CD4-positive, CD25-positive, alpha-beta regulatory T cell (primary cell): ENCODE results near the gene ATG4D. TPM values are rescaled to one million over a fixed set of nuclear protein-coding genes. Genes with fewer than 3 reads are reported as not detected.

Source experiments
- ATAC-seq, 2 donors: fragments of 150-1000 bp; cut with Tn5 transposase; one replicate each; pipeline ENCODE4 v1.10.0; 2021; ENCODE audit warnings: low read depth in 2 of 2, moderate number of reproducible peaks in 2 of 2, moderate library complexity in 1 of 2
- DNase-seq, 3 donors: peaks; one replicate each; pipeline versions ENCODE4 v3.0.0 to v3.0.0-alpha.2; 2012 to 2022; ENCODE audit warnings: mixed read lengths in 1 of 3
- H3K27ac ChIP-seq: one replicate; pipeline ENCODE4 v1.7.0; 2013; ENCODE audit warnings: mild to moderate bottlenecking, low read length; ENCODE audit not compliant: insufficient read depth, poor library complexity, severe bottlenecking
- H3K27me3 ChIP-seq: one replicate; pipeline ENCODE4 v1.7.0; 2013; ENCODE audit warnings: low read length; ENCODE audit not compliant: control insufficient read depth, insufficient read depth
- H3K36me3 ChIP-seq: one replicate; pipeline ENCODE4 v1.7.0; 2013; ENCODE audit warnings: mild to moderate bottlenecking, low read length, moderate library complexity; ENCODE audit not compliant: control insufficient read depth, insufficient read depth
- H3K4me1 ChIP-seq: 2 replicates; pipeline ENCODE4 v1.7.0; 2013; ENCODE audit warnings: mild to moderate bottlenecking, low read length; ENCODE audit not compliant: insufficient read depth, control insufficient read depth, poor library complexity, severe bottlenecking
- H3K4me3 ChIP-seq: one replicate; pipeline ENCODE4 v1.7.0; 2013; ENCODE audit warnings: low read depth, mild to moderate bottlenecking, low read length, moderate library complexity
- H3K9me3 ChIP-seq, 2 experiments: 1 replicate in 1 of 2; 2 replicates in 1 of 2; pipeline ENCODE4 v1.7.0; 2013; ENCODE audit warnings: low read length in 2 of 2, mild to moderate bottlenecking in 1 of 2, moderate library complexity in 1 of 2; ENCODE audit not compliant: control insufficient read depth in 2 of 2
- H3K27ac Mint-ChIP-seq, 3 donors: one replicate each; pipeline ENCODE4 v1.8.0; 2020 to 2022; ENCODE audit warnings: mild to moderate bottlenecking in 3 of 3, mixed read lengths in 3 of 3, moderate library complexity in 2 of 3
- H3K27me3 Mint-ChIP-seq: one replicate; pipeline ENCODE4 v1.8.0; 2022; ENCODE audit warnings: mild to moderate bottlenecking, mixed read lengths
- H3K36me3 Mint-ChIP-seq: one replicate; pipeline ENCODE4 v1.8.0; 2020; ENCODE audit warnings: mixed read lengths
- H3K4me1 Mint-ChIP-seq, 4 donors: one replicate each; pipeline ENCODE4 v1.8.0; 2020 to 2022; ENCODE audit warnings: mixed read lengths in 4 of 4, mild to moderate bottlenecking in 1 of 4
- H3K4me3 Mint-ChIP-seq, 4 donors: one replicate each; pipeline ENCODE4 v1.8.0; 2020 to 2022; ENCODE audit warnings: mild to moderate bottlenecking in 4 of 4, mixed read lengths in 4 of 4, moderate library complexity in 3 of 4
- H3K9me3 Mint-ChIP-seq, 7 donors: one replicate each; pipeline ENCODE4 v1.8.0; 2020 to 2022; ENCODE audit warnings: mixed read lengths in 7 of 7, mild to moderate bottlenecking in 3 of 7, moderate library complexity in 2 of 7
- polyA plus RNA-seq, 4 donors: library from polyadenylated mRNA; unstranded; fragments of 300-500 nt; fragmentation: Illumina TruSeq; gene quantifications; one replicate each; pipeline ENCODE4 v1.2.3, GENCODE V29; 2021
- total RNA-seq: library from RNA; stranded (reverse); gene quantifications from one replicate; pipeline ENCODE4 v1.2.3, GENCODE V29; 2022

Gene ATG4D
- total and polyA plus RNA-seq, 5 donors from 2014 or later = 14.0 to 62.4 (median 15.0) TPM

GRCh38 chr19:10516064-10516385 lies 27.7 kb upstream of the ATG4D start:
- H3K9me3 ChIP-seq = no peaks in the 10 kb centered on the region
- H3K36me3 ChIP-seq = no peaks in the 10 kb centered on the region
- H3K27ac ChIP-seq = no peak overlapping the region
- Mint-ChIP-seq H3K27ac (no peak overlapping the region), H3K4me3 (no peak overlapping the region), H3K4me1 (peaks cover 3 to 30% (median 13%) of the 10 kb centered on the region in 4 donors), H3K36me3 (peaks cover 3% of the 10 kb centered on the region), H3K9me3 (peaks cover 0 to 2% (median 0%) of the 10 kb centered on the region in 7 donors), H3K27me3 (peaks cover 64% of the 10 kb centered on the region)
- DNase-seq (no peak), ATAC-seq (no peak)
- H3K27me3 ChIP-seq = peaks cover 26% of the 10 kb centered on the region
- H3K4me3 ChIP-seq = no peak overlapping the region
- peaks cover 28% of the 10 kb centered on the region for H3K4me1 ChIP-seq

GRCh38 chr19:10516671-10517286 lies 26.9 kb upstream of the ATG4D start:
- no peak overlapping the region for H3K27ac Mint-ChIP-seq
- DNase-seq = no peak
- H3K4me3 Mint-ChIP-seq = peak overlapping the region in 3 of 4 donors; percentile 54 to 76 (median 71)
- H3K4me1 Mint-ChIP-seq = peaks cover 3 to 30% (median 13%) of the 10 kb centered on the region in 4 donors
- ATAC-seq = no peak
- H3K36me3 ChIP-seq = no peaks in the 10 kb centered on the region
- peaks cover 26% of the 10 kb centered on the region for H3K27me3 ChIP-seq
- H3K4me1 ChIP-seq = peaks cover 28% of the 10 kb centered on the region
- H3K9me3 ChIP-seq = no peaks in the 10 kb centered on the region
- H3K27me3 Mint-ChIP-seq = peaks cover 62% of the 10 kb centered on the region
- H3K9me3 Mint-ChIP-seq = peaks cover 0 to 2% (median 0%) of the 10 kb centered on the region in 7 donors
- H3K27ac ChIP-seq = no peak overlapping the region
- H3K4me3 ChIP-seq = no peak overlapping the region
- peaks cover 3% of the 10 kb centered on the region for H3K36me3 Mint-ChIP-seq

DNA sequence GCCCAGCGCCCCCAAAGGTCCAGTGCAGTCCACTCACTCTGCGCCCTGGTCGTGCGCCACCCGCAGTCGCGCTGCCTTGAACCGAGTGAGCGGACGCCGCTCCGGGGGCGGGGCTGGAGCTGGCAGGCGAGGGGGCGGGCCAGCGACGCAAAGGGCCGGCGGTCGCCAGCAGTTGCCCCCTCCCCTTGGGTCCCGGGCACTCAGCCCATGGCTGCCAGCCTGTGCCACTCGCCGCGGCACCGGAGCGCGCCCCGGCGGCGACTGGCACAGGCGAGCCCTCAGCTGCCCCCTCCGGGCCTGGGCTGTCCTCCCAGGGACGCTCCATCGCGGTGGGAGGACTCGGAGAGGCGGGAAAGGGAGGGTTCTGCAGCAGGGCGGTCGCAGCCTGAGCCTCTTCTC lies 26.3 kb upstream of the ATG4D start, which contains the start of gene S1PR5:
TSS of gene S1PR5 (minus strand) at position 87 of the 399 bp plus-strand sequence. CDS start 2,436 bp downstream, outside the sequence.
- H3K27ac ChIP-seq = no peak within 1 kb of the TSS
- no peak within 1 kb of the TSS for H3K27ac Mint-ChIP-seq
- DNase-seq = no peak
- peaks cover 3 to 30% (median 13%) of the 10 kb centered on the region in 4 donors for H3K4me1 Mint-ChIP-seq
- H3K36me3 ChIP-seq = no peaks in the 10 kb centered on the region
- peaks cover 3% of the 10 kb centered on the region for H3K36me3 Mint-ChIP-seq
- H3K4me1 ChIP-seq = peaks cover 28% of the 10 kb centered on the region
- H3K27me3 ChIP-seq = peaks cover 26% of the 10 kb centered on the region
- H3K27me3 Mint-ChIP-seq = peaks cover 67% of the 10 kb centered on the region
- H3K4me3 ChIP-seq = no peak within 1 kb of the TSS
- no peaks in the 10 kb centered on the region for H3K9me3 ChIP-seq
- H3K4me3 Mint-ChIP-seq = peak within 1 kb of the TSS; percentile 56 to 79 (median 74)
- ATAC-seq = no peak
- peaks cover 0 to 2% (median 0%) of the 10 kb centered on the region in 7 donors for H3K9me3 Mint-ChIP-seq

- ATAC-seq (peak; percentile 17 to 31), DNase-seq (no peak)
- H3K27me3 ChIP-seq = peaks cover 23% of the 10 kb centered on the region
- Mint-ChIP-seq H3K27me3 (peaks cover 62% of the 10 kb centered on the region), H3K4me3 (peak overlapping the region; percentile 44 to 79 (median 54)), H3K27ac (no peak overlapping the region), H3K36me3 (peaks cover 3% of the 10 kb centered on the region), H3K4me1 (peaks cover 3 to 30% (median 13%) of the 10 kb centered on the region in 4 donors), H3K9me3 (peaks cover 0 to 2% (median 0%) of the 10 kb centered on the region in 7 donors)
- peaks cover 28% of the 10 kb centered on the region for H3K4me1 ChIP-seq
- no peaks in the 10 kb centered on the region for H3K36me3 ChIP-seq
- H3K9me3 ChIP-seq = no peaks in the 10 kb centered on the region
- no peak overlapping the region for H3K4me3 ChIP-seq
- H3K27ac ChIP-seq = no peak overlapping the region
Measured at GRCh38 chr19:10517760-10518443, 25.8 kb upstream of the ATG4D start.

DNA sequence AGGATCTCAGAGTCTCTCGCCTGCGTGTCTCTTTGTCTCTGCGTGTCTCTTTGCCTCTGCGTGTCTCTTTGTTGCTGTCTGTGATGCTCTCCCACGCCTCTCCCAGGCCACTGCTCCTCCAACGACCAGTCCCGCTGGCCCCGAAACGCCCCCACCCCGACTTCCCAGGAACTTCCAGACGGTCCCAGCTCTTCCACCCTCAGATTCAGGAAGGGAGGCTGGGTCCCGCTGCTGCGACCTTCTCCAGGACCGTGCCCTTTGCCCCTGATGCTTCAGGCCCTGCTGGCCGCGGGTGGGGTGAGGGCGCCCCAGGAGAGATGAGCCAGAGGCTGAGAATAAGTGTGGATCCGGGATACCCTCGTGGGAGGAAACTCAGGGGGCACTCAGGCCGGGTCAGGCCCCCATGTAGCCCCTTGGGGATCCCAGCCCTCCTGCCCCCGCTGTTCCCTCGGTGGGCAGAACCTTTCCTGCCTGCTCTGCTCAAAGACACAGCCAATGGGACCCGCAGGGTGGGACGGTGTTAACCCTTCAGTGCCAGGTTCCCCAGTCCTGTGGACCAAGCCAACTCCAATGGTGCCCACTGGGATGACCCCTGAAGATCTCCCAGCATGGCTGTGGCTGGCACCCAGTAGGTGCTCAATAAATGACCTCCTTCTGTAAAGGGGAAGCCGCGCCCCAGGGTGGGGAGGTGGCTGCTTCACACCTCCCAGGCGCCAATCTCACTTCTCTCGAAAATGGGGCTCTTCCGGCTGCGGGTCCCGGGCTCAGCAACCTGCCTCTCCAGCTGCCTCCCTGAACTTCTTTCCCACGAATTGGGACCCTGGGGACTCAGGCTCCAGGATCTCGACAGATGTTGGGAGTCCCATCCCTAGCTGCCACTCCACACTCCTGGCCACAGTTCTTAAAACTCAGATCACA lies 25.0 kb upstream of the ATG4D start:
- Mint-ChIP-seq H3K4me1 (peaks cover 3 to 23% (median 13%) of the 10 kb centered on the region in 4 donors), H3K4me3 (peak overlapping the region in 3 of 4 donors; percentile 52 to 79 (median 67)), H3K9me3 (peaks cover 0 to 2% (median 0%) of the 10 kb centered on the region in 7 donors), H3K36me3 (peaks cover 3% of the 10 kb centered on the region), H3K27ac (no peak overlapping the region), H3K27me3 (peaks cover 59% of the 10 kb centered on the region)
- no peak overlapping the region for H3K27ac ChIP-seq
- peaks cover 28% of the 10 kb centered on the region for H3K4me1 ChIP-seq
- ATAC-seq (no peak), DNase-seq (no peak)
- no peak overlapping the region for H3K4me3 ChIP-seq
- no peaks in the 10 kb centered on the region for H3K36me3 ChIP-seq
- peaks cover 17% of the 10 kb centered on the region for H3K27me3 ChIP-seq
- H3K9me3 ChIP-seq = no peaks in the 10 kb centered on the region

GRCh38 chr19:10519421-10519820 lies 24.3 kb upstream of the ATG4D start:
- Histone ChIP-seq H3K27me3 (peaks cover 17% of the 10 kb centered on the region), H3K36me3 (no peaks in the 10 kb centered on the region), H3K4me3 (no peak overlapping the region), H3K4me1 (peaks cover 25% of the 10 kb centered on the region), H3K27ac (no peak overlapping the region), H3K9me3 (no peaks in the 10 kb centered on the region)
- Mint-ChIP-seq H3K27me3 (peaks cover 63% of the 10 kb centered on the region), H3K9me3 (peaks cover 0 to 2% (median 0%) of the 10 kb centered on the region in 7 donors), H3K27ac (no peak overlapping the region), H3K36me3 (peaks cover 3% of the 10 kb centered on the region), H3K4me3 (peak overlapping the region in 1 of 4 donors; percentile 23), H3K4me1 (peaks cover 3 to 22% (median 12%) of the 10 kb centered on the region in 4 donors)
- DNase-seq = no peak
- no peak for ATAC-seq

DNA sequence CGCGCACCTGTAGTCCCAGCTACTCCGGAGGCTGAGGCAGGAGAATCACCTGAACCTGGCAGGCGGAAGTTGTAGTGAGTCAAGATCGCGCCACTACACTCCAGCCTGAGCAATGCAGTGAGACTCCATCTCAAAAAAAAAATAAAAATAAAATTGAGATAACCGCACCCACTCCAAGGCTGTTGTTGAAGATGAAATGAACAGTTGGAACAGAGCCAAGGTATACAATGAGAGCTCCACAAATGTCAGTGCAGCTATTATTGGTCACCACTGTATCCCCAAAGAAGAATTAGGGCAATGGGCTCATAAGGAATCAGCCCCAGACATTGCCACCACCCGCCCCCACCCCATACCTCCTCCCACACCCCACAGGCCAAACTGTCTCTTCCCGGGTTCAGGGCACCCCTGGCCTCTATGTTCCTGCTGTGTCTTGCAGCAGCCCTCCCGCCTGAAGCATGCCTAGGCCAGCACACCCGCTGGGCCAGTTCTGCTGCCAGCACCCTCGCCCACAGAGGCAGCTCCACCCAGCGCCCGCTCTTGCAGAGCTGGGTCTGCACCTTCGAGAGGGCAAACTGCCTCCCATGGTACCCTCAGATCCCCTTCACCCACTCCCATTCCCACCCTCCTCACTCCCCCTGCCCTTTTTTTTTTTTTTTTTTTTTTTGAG lies 22.9 kb upstream of the ATG4D start:
- Mint-ChIP-seq H3K4me1 (peaks cover 3 to 22% (median 12%) of the 10 kb centered on the region in 4 donors), H3K4me3 (no peak overlapping the region), H3K9me3 (peaks cover 0 to 2% (median 0%) of the 10 kb centered on the region in 7 donors), H3K27me3 (peaks cover 56% of the 10 kb centered on the region), H3K27ac (peak overlapping the region in 1 of 3 donors; percentile 5), H3K36me3 (peaks cover 3% of the 10 kb centered on the region)
- H3K9me3 ChIP-seq = no peaks in the 10 kb centered on the region
- no peak overlapping the region for H3K4me3 ChIP-seq
- DNase-seq (no peak), ATAC-seq (no peak)
- H3K27me3 ChIP-seq = peaks cover 14% of the 10 kb centered on the region
- no peaks in the 10 kb centered on the region for H3K36me3 ChIP-seq
- no peak overlapping the region for H3K27ac ChIP-seq
- peaks cover 25% of the 10 kb centered on the region for H3K4me1 ChIP-seq
